OCI-LY1 (cell line): Measurements from ENCODE around the gene MACROD2.

Source experiments
- H2AFZ ChIP-seq: fragments of 200-600 bp; sonication (generic), shearing (Covaris generic); 2 replicates; pipeline ENCODE4 v1.6.0; 2014; ENCODE audit warnings: antibody characterized with exemption, mild to moderate bottlenecking, low read length
- H3F3A ChIP-seq: fragments of 200-600 bp; sonication (generic), shearing (Covaris generic); 2 replicates; pipeline ENCODE4 v1.6.0; 2014; ENCODE audit warnings: mild to moderate bottlenecking, antibody characterized with exemption, low read length, moderate library complexity; ENCODE audit not compliant: insufficient read depth
- H3K27ac ChIP-seq: fragments of 200-600 bp; sonication (generic); 2 replicates; pipeline ENCODE4 v1.5.1; 2014; ENCODE audit warnings: low read length, mixed run types, mild to moderate bottlenecking, low read depth; ENCODE audit not compliant: poor library complexity, severe bottlenecking
- H3K27me3 ChIP-seq: fragments of 200-600 bp; sonication (generic); 2 replicates; pipeline ENCODE4 v1.6.0; 2014; ENCODE audit warnings: antibody characterized with exemption, mild to moderate bottlenecking, low read length, moderate library complexity; ENCODE audit not compliant: insufficient read depth
- H3K36me3 ChIP-seq: fragments of 200-600 bp; sonication (generic); 2 replicates; pipeline ENCODE4 v1.6.1; 2014; ENCODE audit warnings: mild to moderate bottlenecking, antibody characterized with exemption, low read length, moderate library complexity, mixed read lengths; ENCODE audit not compliant: insufficient read depth
- H3K4me1 ChIP-seq: fragments of 200-600 bp; sonication (generic); 2 replicates; pipeline ENCODE4 v1.5.1; 2014; ENCODE audit warnings: mild to moderate bottlenecking, low read length, moderate library complexity; ENCODE audit not compliant: insufficient read depth, severe bottlenecking
- H3K4me2 ChIP-seq: fragments of 200-600 bp; sonication (generic), shearing (Covaris generic); 2 replicates; pipeline ENCODE4 v1.6.1; 2014; ENCODE audit warnings: low read length
- H3K4me3 ChIP-seq: fragments of 200-600 bp; sonication (generic); 2 replicates; pipeline ENCODE4 v1.5.1; 2014; ENCODE audit warnings: low read length, low read depth, mild to moderate bottlenecking, mixed read lengths; ENCODE audit not compliant: poor library complexity, severe bottlenecking
- H3K79me2 ChIP-seq: fragments of 200-600 bp; shearing (Covaris generic); 2 replicates; pipeline ENCODE4 v1.6.1; 2016; ENCODE audit warnings: mixed run types, low read length, mixed read lengths; ENCODE audit not compliant: insufficient read depth
- H3K9ac ChIP-seq: fragments of 200-600 bp; sonication (generic), shearing (Covaris generic); 2 replicates; pipeline ENCODE4 v1.6.1; 2014; ENCODE audit warnings: mild to moderate bottlenecking, low read length, mixed read lengths
- H3K9me2 ChIP-seq: fragments of 200-600 bp; sonication (generic), shearing (Covaris generic); 2 replicates; pipeline ENCODE4 v1.6.1; 2014; ENCODE audit warnings: low read depth, mild to moderate bottlenecking, low read length, mixed read lengths
- H3K9me3 ChIP-seq: fragments of 200-600 bp; shearing (Covaris generic); 2 replicates; pipeline ENCODE4 v1.6.1; 2014; ENCODE audit warnings: low read length, mixed read lengths
- H4K20me1 ChIP-seq: fragments of 200-600 bp; sonication (generic), shearing (Covaris generic); 2 replicates; pipeline ENCODE4 v1.6.0; 2016; ENCODE audit warnings: mild to moderate bottlenecking, low read length; ENCODE audit not compliant: insufficient read depth
- EZH2 ChIP-seq: fragments of 200-600 bp; sonication (generic), shearing (Covaris generic); IDR thresholded peaks from 2 replicates; pipeline ENCODE4 v1.8.0; 2017; ENCODE audit warnings: borderline replicate concordance, mixed run types, mild to moderate bottlenecking, antibody characterized with exemption, low read length, moderate library complexity, mixed read lengths
- TF ChIP-seq, protein P1 (sequence below): fragments of 200-600 bp; sonication (generic), shearing (Covaris generic); IDR thresholded peaks from 2 replicates; pipeline ENCODE4 v1.5.1; 2017; ENCODE audit warnings: mild to moderate bottlenecking, antibody characterized with exemption, low read length, moderate library complexity, mixed read lengths

Gene MACROD2

DNA sequence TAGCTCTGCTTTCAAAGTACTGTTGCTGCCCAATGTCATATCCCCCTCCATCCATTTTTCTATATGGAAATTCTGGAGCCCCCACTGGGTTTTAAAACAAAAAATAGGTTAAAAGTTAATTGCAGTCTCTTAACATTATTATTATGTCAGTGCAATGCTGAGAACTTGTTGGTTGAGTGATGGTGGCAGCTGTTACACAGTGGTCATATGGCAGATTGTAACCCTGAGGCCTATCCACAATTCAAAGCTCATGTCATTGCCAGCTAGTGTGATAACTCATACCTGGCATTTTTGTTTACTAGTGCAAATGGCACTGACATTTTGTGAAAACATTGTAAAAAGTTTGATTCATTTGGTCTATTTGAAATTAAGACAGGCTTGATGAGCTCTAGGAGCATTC is 647.8 kb downstream of the MACROD2 start:
- TF ChIP-seq, protein P1, sequence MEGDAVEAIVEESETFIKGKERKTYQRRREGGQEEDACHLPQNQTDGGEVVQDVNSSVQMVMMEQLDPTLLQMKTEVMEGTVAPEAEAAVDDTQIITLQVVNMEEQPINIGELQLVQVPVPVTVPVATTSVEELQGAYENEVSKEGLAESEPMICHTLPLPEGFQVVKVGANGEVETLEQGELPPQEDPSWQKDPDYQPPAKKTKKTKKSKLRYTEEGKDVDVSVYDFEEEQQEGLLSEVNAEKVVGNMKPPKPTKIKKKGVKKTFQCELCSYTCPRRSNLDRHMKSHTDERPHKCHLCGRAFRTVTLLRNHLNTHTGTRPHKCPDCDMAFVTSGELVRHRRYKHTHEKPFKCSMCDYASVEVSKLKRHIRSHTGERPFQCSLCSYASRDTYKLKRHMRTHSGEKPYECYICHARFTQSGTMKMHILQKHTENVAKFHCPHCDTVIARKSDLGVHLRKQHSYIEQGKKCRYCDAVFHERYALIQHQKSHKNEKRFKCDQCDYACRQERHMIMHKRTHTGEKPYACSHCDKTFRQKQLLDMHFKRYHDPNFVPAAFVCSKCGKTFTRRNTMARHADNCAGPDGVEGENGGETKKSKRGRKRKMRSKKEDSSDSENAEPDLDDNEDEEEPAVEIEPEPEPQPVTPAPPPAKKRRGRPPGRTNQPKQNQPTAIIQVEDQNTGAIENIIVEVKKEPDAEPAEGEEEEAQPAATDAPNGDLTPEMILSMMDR, result no peak
- TF ChIP-seq EZH2, result no peak
- Histone ChIP-seq H3K79me2 (no peaks in the 10 kb centered on the region), H3K27me3 (no peaks in the 10 kb centered on the region), H3K4me1 (no peaks in the 10 kb centered on the region), H3K4me2 (no peak overlapping the region), H3K4me3 (no peak overlapping the region), H4K20me1 (no peaks in the 10 kb centered on the region), H3F3A (no peaks in the 10 kb centered on the region), H3K36me3 (no peaks in the 10 kb centered on the region), H3K27ac (no peak overlapping the region), H3K9me3 (no peaks in the 10 kb centered on the region), H3K9ac (no peak overlapping the region), H3K9me2 (no peaks in the 10 kb centered on the region), H2AFZ (no peak overlapping the region)

DNA sequence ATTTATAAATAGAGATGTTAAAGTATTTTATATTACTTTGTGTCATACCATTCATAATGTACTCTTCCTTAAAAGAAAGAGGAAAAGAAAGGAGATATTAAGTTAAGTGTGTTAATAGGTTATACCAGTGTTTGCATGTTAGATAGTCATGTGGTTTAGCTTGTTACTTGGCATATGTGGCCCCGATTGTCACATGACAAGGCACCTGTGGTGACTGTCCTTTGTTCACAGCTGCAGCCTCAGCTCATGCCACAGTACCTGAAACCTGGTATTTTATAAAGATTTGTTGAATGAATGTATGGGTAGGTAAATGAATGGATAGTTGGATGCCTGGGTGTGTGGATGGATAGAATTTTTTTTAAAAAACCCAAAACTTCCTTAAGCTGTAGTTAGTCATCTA is 648.2 kb downstream of the MACROD2 start:
- H4K20me1 ChIP-seq, result no peaks in the 10 kb centered on the region
- H3K4me2 ChIP-seq, result no peak overlapping the region
- H3K36me3 ChIP-seq, result no peaks in the 10 kb centered on the region
- no peak overlapping the region for H3K9ac ChIP-seq
- H3K9me2 ChIP-seq, result no peaks in the 10 kb centered on the region
- TF ChIP-seq, protein P1, result no peak
- no peak for TF ChIP-seq EZH2
- no peaks in the 10 kb centered on the region for H3F3A ChIP-seq
- H3K79me2 ChIP-seq, result no peaks in the 10 kb centered on the region
- no peak overlapping the region for H3K27ac ChIP-seq
- no peaks in the 10 kb centered on the region for H3K27me3 ChIP-seq
- H2AFZ ChIP-seq, result no peak overlapping the region
- no peaks in the 10 kb centered on the region for H3K4me1 ChIP-seq
- H3K9me3 ChIP-seq, result no peaks in the 10 kb centered on the region
- H3K4me3 ChIP-seq, result no peak overlapping the region

DNA sequence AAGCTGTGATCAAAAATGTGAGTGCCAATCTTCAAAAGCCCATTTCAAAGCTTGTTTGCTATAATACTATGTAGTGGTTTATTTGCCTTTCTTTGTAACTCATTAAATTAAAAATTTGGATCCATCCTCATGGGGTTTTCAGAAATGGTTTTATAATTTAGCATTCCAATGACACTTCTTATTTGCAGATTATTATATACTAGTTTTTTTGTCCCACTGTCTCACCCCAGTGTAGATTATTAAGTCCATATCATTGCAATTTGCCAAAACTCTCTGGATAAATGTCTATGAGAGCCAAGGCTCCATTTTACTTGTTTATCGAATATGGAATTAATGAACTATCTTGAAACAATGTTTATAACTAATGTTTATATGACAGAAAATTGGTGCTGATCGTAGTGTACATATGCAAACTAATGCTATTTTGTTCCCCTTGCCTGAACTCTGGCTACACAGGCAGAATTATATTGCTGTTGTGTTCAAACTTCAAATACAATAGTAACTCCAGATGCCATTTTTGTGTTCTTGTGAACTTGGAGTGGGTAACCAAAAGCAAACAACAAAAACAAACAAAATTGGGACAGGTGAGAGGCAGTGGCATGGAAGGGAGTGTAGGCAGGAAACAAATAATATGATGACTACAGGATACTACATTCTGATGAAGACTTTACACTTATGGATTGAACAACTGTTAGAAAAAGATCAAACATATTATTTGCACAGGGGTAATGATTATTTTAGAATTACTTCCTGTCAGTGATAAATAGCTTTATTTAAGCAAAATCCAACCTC is 649.2 kb downstream of the MACROD2 start:
- no peak overlapping the region for H3K27ac ChIP-seq
- TF ChIP-seq, protein P1, result no peak
- no peak for TF ChIP-seq EZH2
- H3K4me2 ChIP-seq, result no peak overlapping the region
- H3K9me2 ChIP-seq, result no peaks in the 10 kb centered on the region
- H3K36me3 ChIP-seq, result no peaks in the 10 kb centered on the region
- no peak overlapping the region for H3K9ac ChIP-seq
- no peaks in the 10 kb centered on the region for H3K4me1 ChIP-seq
- H4K20me1 ChIP-seq, result no peaks in the 10 kb centered on the region
- no peak overlapping the region for H2AFZ ChIP-seq
- no peaks in the 10 kb centered on the region for H3K9me3 ChIP-seq
- H3F3A ChIP-seq, result no peaks in the 10 kb centered on the region
- no peaks in the 10 kb centered on the region for H3K27me3 ChIP-seq
- H3K4me3 ChIP-seq, result no peak overlapping the region
- H3K79me2 ChIP-seq, result no peaks in the 10 kb centered on the region
